Skeletal muscle tissue (tissue), 4 donors: ENCODE results near the gene MYL3. TPM values are rescaled to one million over a fixed set of nuclear protein-coding genes. Genes with fewer than 3 reads are reported as not detected.

Experiments used
- H3K27ac ChIP-seq: one replicate; pipeline ENCODE4 v1.7.0; 2013; ENCODE audit warnings: mild to moderate bottlenecking, low read depth, low read length, inconsistent platforms
- H3K27me3 ChIP-seq, 3 donors: one replicate each; pipeline ENCODE4 v1.7.0; 2013; ENCODE audit warnings: low read length in 3 of 3; ENCODE audit not compliant: control insufficient read depth in 3 of 3, insufficient read depth in 3 of 3
- H3K36me3 ChIP-seq, 3 donors: one replicate each; pipeline ENCODE4 v1.7.0; 2013; ENCODE audit warnings: low read length in 3 of 3; ENCODE audit not compliant: control insufficient read depth in 3 of 3, insufficient read depth in 3 of 3
- H3K4me1 ChIP-seq, 3 donors: one replicate each; pipeline ENCODE4 v1.7.0; 2013; ENCODE audit warnings: low read length in 3 of 3, mild to moderate bottlenecking in 3 of 3; ENCODE audit not compliant: control insufficient read depth in 3 of 3, insufficient read depth in 3 of 3
- H3K4me3 ChIP-seq, 3 donors: one replicate each; pipeline ENCODE4 v1.7.0; 2013; ENCODE audit warnings: low read length in 3 of 3
- H3K9ac ChIP-seq, 3 donors: one replicate each; pipeline ENCODE4 v1.7.0; 2013; ENCODE audit warnings: low read length in 3 of 3, mild to moderate bottlenecking in 3 of 3, moderate library complexity in 2 of 3, low read depth in 1 of 3
- H3K9me3 ChIP-seq, 3 donors: one replicate each; pipeline ENCODE4 v1.7.0; 2013; ENCODE audit warnings: low read length in 3 of 3; ENCODE audit not compliant: control insufficient read depth in 3 of 3
- total RNA-seq: library from RNA; depleted of rRNA; stranded (reverse); fragments of >200 nt; gene quantifications from one replicate; pipeline ENCODE4 v1.2.3, GENCODE V29; 2014
- donor health status: Osteomylitis.

MYL3 gene
- total RNA-seq, 1 donor from 2014 or later, result 53.2 TPM

DNA sequence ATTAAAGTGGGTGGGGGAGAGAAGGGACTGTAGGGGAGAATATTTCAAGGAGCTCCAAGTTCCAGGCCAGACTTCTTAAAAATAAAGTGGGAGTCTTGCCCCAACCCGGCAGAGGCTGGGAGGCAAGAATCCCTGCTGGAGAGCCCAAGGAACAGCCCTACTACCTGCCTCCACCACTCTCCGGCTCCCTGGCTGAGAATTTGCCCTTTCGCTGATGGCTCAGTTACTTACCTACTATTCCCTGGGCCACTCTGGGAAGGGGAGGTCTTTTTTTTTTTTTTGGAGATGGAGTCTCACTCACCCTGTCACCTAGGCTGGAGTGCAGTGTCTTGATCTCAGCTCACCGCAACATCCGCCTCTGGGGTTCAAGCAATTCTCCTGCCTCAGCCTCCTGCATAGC is 15.5 kb downstream of the MYL3 start:
- Histone ChIP-seq H3K36me3 (peaks cover 0 to 13% (median 0%) of the 10 kb centered on the region in 3 donors), H3K4me3 (no peak overlapping the region), H3K9ac (peak overlapping the region in 1 of 3 donors; percentile 45), H3K4me1 (peaks cover 23 to 43% (median 39%) of the 10 kb centered on the region in 3 donors), H3K27me3 (peaks cover 0 to 2% (median 0%) of the 10 kb centered on the region in 3 donors), H3K9me3 (no peaks in the 10 kb centered on the region), H3K27ac (no peak overlapping the region)

DNA sequence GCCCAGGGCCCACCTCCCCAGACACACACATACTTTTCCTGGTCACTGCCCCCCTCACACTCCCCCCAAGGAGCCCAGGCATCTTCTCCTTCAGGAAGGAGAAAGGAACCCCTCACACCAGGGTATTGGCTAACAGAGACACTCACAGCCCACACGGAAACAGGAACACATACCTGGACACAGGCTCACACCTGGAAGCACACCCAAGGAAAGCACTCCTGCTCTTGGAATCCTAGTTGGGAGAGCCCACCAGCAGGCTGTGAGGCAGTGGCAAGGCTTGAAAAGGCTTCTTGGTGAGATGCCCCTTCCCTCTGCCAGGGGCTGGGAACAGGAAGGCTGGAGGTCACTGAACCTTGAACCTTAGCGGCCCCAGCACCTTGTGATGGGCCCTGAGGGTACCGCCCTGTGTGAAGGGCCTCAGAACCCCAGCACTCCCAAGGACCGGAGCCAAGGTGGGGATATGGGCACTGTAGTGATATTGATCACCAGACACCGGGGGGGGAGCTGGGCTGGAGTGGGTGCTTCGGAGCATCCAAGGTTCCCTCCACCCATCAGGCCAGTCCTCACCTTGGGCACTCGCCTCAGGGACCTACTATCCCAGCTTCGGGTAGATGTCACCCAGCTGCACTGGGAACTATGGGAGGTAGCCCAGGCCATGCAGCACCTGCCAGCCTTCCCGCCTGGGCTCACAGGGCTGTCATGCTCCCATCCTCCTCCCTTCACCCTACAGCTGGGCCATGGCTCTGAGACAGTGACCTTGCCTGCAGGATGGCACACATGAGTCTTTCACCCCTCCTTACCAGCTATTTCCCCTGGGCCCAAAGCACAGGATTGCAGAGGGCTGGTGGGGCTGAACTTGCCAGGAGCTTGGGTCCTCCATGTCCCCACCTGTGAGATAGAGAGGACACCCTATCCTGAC is 16.4 kb downstream of the MYL3 start:
- Histone ChIP-seq H3K9me3 (no peaks in the 10 kb centered on the region), H3K27ac (peak overlapping the region; percentile 33), H3K4me3 (peak overlapping the region; percentile 52 to 67 (median 63)), H3K36me3 (peaks cover 0 to 13% (median 0%) of the 10 kb centered on the region in 3 donors), H3K27me3 (peaks cover 0 to 2% (median 0%) of the 10 kb centered on the region in 3 donors), H3K9ac (peak overlapping the region; percentile 3 to 66 (median 64)), H3K4me1 (peaks cover 23 to 39% (median 39%) of the 10 kb centered on the region in 3 donors)

DNA sequence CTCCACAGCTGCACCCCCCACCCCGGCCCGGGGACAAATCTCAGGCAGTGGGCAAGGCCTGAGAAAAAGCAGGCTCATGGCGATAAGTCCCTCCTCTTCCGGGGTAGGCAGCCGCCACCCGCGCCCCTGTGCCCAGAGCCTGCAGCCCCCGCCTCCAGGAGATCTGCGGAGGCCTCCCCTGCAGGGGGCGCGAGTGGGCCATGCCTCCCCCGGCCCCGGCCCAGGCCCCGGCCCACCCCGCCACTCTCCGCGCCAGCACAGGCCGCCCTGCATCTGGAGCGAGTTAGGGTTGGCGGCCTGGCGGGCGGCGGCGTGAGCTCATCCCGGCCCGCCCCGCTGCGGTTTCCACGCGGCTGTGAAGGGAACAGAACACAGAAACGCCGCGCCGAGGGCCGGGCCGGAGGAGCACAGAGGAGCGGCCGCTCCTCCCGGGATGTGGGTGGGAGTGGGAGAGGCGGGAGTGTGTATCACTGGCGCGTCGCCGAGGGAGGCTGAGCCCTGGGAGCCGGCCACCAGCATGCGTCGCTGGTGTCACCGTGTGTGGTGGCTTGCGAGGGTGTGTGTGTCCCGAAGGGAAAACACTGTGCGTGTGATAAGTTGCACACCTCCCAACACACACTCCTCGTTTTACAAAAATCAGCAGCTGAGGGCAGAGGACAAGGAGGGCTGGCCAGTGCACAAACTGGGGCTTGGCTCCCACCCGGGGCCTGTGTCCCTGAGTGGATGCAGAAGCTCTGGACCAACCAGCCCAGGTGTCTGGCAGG is 17.2 kb downstream of the MYL3 start:
- Histone ChIP-seq H3K9me3 (peaks cover 0 to 5% (median 0%) of the 10 kb centered on the region in 3 donors), H3K27me3 (peaks cover 0 to 2% (median 0%) of the 10 kb centered on the region in 3 donors), H3K27ac (peak overlapping the region; percentile 52), H3K4me1 (peaks cover 23 to 39% (median 37%) of the 10 kb centered on the region in 3 donors), H3K36me3 (peaks cover 0 to 13% (median 3%) of the 10 kb centered on the region in 3 donors), H3K4me3 (peak overlapping the region; percentile 57 to 67 (median 63)), H3K9ac (peak overlapping the region; percentile 66 to 69 (median 66))

DNA sequence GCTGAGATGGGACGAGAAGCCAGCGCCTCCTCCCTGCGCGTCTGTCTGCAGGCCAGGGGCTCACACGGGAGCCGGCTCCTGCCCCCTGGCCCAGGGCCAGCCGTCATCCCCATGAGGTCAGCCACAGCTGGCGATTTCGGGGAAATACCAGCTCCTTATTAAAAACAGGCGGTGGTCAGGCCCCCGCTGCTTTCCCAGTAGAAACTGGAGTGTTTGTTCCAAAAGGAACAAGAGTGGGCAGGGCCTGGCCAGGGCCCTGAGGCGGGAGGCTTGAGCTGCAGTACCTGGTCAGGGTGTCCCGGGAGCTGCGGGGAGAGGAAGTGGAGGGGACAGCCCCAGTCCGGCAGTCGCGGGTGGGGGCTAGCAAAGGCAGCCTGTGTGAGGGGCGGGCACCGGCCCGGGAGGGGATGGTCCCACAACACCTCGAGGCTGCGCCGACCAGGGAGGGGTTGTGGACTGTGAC is 17.8 kb downstream of the MYL3 start:
- H3K4me3 ChIP-seq, result peak overlapping the region; percentile 38 to 63 (median 57)
- H3K9me3 ChIP-seq, result peaks cover 0 to 6% (median 0%) of the 10 kb centered on the region in 3 donors
- peaks cover 0 to 13% (median 3%) of the 10 kb centered on the region in 3 donors for H3K36me3 ChIP-seq
- peaks cover 23 to 39% (median 37%) of the 10 kb centered on the region in 3 donors for H3K4me1 ChIP-seq
- peak overlapping the region; percentile 45 to 69 (median 66) for H3K9ac ChIP-seq
- peaks cover 0 to 2% (median 0%) of the 10 kb centered on the region in 3 donors for H3K27me3 ChIP-seq
- peak overlapping the region; percentile 52 for H3K27ac ChIP-seq

DNA sequence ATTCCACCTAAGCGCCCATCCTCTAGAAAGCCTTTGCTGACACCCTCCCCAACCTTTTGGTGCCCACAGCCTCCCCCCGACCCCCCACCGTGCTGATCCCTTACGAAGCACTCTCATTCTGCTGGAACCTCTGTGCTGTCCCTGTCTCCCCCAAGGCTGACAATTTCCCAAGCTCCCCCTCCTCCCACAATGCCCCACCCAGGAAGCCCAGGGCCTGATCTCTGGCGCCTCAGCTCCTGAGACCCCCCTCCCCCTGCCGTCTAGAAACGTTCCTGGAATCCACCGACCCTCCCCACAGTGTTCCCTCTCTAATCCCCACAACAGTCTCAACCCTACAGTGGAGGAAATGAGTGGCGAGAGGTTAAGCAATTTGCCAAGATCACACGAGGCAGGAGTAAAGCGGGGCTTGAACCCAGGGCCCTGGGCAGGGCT is 18.3 kb downstream of the MYL3 start:
- H3K9me3 ChIP-seq, result peaks cover 0 to 6% (median 0%) of the 10 kb centered on the region in 3 donors
- H3K9ac ChIP-seq, result peak overlapping the region in 2 of 3 donors; percentile 66 to 69
- peaks cover 0 to 2% (median 0%) of the 10 kb centered on the region in 3 donors for H3K27me3 ChIP-seq
- H3K4me3 ChIP-seq, result peak overlapping the region in 2 of 3 donors; percentile 57 to 63
- H3K36me3 ChIP-seq, result peaks cover 0 to 13% (median 3%) of the 10 kb centered on the region in 3 donors
- H3K4me1 ChIP-seq, result peaks cover 23 to 36% (median 34%) of the 10 kb centered on the region in 3 donors
- peak overlapping the region; percentile 52 for H3K27ac ChIP-seq

DNA sequence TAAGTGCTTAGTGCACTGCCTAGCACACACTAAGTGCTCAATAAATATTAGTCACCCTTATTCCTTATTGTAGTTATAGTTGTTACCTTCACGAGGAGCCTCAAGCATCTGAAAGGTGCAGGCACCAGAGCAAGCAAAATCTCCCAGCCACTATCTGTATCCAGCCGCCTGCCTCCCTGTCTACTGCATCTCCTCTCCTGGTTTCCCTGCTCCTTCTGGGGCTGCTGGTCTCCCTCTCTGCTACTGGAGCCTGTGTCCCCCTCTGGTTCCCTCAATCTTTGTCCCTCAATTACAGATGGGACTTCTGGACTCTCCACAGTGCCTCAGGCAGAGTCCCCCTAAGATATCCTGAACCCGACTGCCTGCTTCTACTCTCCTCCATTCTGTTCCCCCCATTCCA is 18.8 kb downstream of the MYL3 start:
- peaks cover 0 to 2% (median 0%) of the 10 kb centered on the region in 3 donors for H3K27me3 ChIP-seq
- peaks cover 0 to 13% (median 3%) of the 10 kb centered on the region in 3 donors for H3K36me3 ChIP-seq
- H3K4me3 ChIP-seq, result no peak overlapping the region
- no peak overlapping the region for H3K27ac ChIP-seq
- H3K4me1 ChIP-seq, result peaks cover 21 to 32% (median 31%) of the 10 kb centered on the region in 3 donors
- peaks cover 0 to 6% (median 0%) of the 10 kb centered on the region in 3 donors for H3K9me3 ChIP-seq
- no peak overlapping the region for H3K9ac ChIP-seq

DNA sequence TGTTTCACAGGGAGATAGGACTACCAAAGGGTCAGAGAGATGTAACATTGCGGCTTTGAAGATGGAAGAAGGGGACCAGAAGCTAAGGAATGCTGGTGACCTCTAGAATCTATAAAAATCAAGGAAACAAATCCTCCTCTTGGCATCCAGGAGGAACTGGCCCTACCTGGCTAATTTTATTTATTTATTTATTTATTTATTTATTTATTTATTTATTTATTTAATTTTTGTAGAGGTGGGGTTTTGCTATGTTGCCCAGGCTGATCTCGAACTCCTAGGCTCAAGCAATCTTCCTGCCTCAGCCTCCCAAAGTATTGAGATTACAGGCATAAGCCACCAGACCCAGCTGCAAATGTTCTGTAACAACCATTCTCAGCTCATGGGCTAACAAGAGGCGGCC is 19.7 kb downstream of the MYL3 start:
- Histone ChIP-seq H3K9ac (no peak overlapping the region), H3K27me3 (peaks cover 0 to 2% (median 0%) of the 10 kb centered on the region in 3 donors), H3K9me3 (peaks cover 0 to 6% (median 0%) of the 10 kb centered on the region in 3 donors), H3K4me1 (peaks cover 21 to 28% (median 23%) of the 10 kb centered on the region in 3 donors), H3K4me3 (no peak overlapping the region), H3K36me3 (peaks cover 0 to 17% (median 3%) of the 10 kb centered on the region in 3 donors), H3K27ac (no peak overlapping the region)

DNA sequence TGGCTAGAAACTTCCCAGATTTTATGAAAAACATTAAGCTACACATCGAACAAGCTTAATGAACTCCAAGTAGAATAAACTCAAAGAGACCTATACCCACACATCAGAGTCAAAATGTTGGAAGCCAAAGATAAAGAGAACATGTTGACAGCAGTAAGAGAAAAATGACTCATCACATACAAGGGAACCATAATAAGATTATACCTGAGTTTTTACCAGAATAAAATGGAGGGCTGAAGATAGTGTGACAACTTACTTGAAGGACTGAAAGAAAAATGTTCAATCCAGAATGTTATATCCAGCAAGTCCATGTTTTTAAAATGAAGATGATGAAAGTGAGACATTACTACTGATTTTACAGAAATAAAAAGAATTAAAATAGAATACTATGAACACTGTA is 22.8 kb downstream of the MYL3 start:
- H3K4me1 ChIP-seq, result peaks cover 0 to 5% (median 0%) of the 10 kb centered on the region in 3 donors
- H3K36me3 ChIP-seq, result peaks cover 0 to 10% (median 3%) of the 10 kb centered on the region in 3 donors
- no peak overlapping the region for H3K4me3 ChIP-seq
- H3K27me3 ChIP-seq, result no peaks in the 10 kb centered on the region
- H3K9me3 ChIP-seq, result peaks cover 0 to 6% (median 0%) of the 10 kb centered on the region in 3 donors
- no peak overlapping the region for H3K27ac ChIP-seq
- no peak overlapping the region for H3K9ac ChIP-seq

DNA sequence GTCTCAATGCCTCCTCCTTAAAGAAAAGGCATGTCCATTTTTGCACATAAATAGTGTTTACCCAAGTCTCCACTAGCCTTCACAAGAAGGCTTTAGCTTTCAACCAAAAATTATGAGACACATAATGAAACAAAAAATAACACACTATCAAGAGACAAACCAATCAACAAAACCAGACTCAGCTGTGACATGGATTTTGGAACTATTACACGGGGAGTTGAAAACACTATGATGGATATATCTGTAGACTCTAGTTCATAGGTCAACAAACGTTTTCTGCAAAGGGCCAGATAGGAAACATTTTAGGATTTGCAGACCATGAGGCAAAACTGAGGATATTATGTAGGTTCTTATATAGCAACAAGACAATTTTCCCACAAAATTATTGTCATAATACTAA is 24.9 kb downstream of the MYL3 start:
- Histone ChIP-seq H3K27me3 (no peaks in the 10 kb centered on the region), H3K36me3 (peaks cover 0 to 15% (median 6%) of the 10 kb centered on the region in 3 donors), H3K9me3 (peaks cover 0 to 6% (median 0%) of the 10 kb centered on the region in 3 donors), H3K4me3 (no peak overlapping the region), H3K27ac (no peak overlapping the region), H3K9ac (no peak overlapping the region), H3K4me1 (peaks cover 0 to 8% (median 0%) of the 10 kb centered on the region in 3 donors)
